SW480 (cell line): ENCODE data around the gene ALB.
A peak's percentile ranks its signal among the peaks of the same experiment; 100 is the strongest.

ENCODE experiments used
- DNase-seq: peaks from one replicate; pipeline ENCODE4 v3.0.0-alpha.2; 2016; ENCODE audit warnings: low spot score

The ALB gene

GRCh38 chr4:73432169-73433000 lies 28.3 kb downstream of the ALB start:
- DNase-seq, result no peak

DNA sequence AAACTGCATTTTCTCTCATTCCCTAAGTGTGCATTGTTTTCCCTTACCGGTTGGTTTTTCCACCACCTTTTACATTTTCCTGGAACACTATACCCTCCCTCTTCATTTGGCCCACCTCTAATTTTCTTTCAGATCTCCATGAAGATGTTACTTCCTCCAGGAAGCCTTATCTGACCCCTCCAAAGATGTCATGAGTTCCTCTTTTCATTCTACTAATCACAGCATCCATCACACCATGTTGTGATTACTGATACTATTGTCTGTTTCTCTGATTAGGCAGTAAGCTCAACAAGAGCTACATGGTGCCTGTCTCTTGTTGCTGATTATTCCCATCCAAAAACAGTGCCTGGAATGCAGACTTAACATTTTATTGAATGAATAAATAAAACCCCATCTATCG lies 29.1 kb downstream of the ALB start:
- no peak for DNase-seq

- DNase-seq, result peak; percentile 29
Measured at GRCh38 chr4:73434311-73434710, 30.2 kb downstream of the ALB start.

DNA sequence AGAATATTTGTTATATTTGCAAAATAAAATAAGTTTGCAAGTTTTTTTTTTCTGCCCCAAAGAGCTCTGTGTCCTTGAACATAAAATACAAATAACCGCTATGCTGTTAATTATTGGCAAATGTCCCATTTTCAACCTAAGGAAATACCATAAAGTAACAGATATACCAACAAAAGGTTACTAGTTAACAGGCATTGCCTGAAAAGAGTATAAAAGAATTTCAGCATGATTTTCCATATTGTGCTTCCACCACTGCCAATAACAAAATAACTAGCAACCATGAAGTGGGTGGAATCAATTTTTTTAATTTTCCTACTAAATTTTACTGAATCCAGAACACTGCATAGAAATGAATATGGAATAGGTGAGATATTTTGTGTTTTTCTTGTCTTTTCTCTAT lies 31.9 kb downstream of the ALB start, which contains the start of gene AFP:
AFP (plus strand) TSS at position 238 of the 400 bp plus-strand sequence; CDS start at position 280, 42 bp downstream.
- DNase-seq, result no peak

DNA sequence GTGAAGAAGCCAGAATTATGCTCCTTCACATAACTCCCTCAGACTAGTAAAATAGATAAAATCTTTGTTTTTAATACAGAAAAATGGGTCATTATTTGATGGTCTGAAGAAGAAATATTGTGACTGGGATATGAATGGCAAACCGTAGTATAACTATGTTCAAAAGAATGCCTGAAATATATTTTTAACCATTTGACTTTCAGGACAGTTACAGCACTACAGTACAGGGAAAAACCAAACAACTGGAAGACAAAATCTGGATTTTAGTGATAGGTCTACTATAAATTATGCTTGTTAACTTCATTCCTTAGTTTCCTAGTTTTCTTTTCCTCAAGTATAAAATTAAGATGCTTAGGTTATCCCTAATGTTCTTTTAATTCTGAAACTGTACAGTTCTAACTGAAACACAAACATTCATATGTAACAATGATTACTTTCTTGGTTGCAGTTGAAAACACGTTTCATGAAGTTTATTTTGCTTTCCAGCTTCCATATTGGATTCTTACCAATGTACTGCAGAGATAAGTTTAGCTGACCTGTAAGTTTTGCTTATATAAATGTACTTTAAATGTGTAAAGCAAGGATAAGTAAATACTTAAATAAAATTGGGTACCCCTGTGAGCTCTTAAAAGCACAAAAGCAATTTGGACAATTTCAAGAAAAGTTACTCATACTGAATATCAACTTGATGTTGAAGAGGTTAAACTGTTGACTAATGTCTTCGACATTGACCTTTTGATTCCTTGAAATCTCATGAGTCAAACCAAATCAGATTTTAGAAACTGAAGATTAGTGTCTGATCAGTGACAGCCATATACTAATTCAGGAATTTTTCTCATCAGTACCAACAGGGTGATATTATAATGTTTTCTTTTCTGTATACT lies 32.8 kb downstream of the ALB start:
- DNase-seq, result no peak

DNA sequence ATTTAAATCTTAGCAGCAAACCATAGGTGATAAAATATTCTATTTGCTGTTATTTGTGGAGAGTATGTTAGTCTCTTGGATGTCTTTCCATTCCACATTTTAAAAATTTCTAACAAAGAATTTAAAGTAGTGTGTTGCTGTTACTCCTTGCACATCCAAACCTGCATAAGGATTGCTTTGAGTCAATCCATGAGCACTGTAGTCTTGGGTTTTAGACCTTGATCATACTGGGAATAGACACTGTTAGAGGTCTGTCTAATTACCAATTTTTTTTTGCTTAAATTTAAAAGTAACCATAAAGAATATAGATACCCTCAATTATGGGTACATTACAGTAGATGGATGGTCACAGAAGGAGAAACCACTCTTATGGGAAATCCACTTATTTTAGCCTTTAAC lies 33.5 kb downstream of the ALB start:
- no peak for DNase-seq

GRCh38 chr4:73438048-73438447 lies 34.0 kb downstream of the ALB start:
- DNase-seq, result no peak

DNA sequence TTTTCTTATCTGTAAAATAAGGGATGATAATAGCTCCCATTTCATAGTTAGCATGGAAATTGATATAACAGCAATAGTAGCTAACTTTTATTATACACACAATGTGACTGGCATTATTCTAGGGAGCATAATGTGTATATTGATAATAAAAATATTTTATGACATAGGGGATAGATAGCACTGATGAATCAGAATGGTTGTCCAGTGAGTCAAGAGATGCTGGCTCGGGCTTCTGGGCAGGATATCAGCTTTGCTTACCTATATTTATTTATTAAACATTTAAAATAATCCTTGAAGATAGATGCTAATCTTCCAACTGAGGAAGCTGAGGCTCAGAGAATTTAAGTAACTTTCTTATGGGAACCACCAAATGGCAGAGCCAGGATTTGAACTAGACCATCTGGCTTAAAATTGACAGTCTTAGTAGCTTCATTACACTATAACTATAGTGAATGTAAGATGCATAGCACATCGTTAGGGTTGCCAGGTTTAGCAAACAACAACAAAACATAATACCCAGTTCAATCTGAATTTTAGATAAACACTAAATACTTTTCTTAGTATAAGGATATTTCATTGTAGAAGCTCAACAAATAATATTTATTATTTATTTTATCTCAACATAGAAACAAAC lies 34.6 kb downstream of the ALB start:
- no peak for DNase-seq

- DNase-seq, result no peak
Measured at GRCh38 chr4:73439445-73439844, 35.4 kb downstream of the ALB start.

GRCh38 chr4:73439991-73440390 lies 35.9 kb downstream of the ALB start:
- no peak for DNase-seq

DNA sequence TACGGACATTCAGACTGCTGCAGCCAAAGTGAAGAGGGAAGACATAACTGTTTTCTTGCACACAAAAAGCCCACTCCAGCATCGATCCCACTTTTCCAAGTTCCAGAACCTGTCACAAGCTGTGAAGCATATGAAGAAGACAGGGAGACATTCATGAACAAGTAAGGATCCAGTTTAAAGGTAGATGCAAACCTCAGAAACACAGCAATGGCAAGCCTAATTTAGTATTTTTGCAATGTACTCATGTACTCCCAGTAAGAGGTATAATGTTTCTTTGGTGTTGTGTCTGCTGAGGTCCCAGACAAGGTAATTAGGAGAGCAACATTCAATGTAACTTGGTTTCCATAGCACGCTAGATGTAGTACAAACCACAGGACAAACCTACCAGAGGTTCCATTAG lies 36.6 kb downstream of the ALB start:
- no peak for DNase-seq

GRCh38 chr4:73442275-73442674 lies 38.2 kb downstream of the ALB start:
- no peak for DNase-seq

- no peak for DNase-seq
Measured at GRCh38 chr4:73443224-73443623, 39.1 kb downstream of the ALB start.

DNA sequence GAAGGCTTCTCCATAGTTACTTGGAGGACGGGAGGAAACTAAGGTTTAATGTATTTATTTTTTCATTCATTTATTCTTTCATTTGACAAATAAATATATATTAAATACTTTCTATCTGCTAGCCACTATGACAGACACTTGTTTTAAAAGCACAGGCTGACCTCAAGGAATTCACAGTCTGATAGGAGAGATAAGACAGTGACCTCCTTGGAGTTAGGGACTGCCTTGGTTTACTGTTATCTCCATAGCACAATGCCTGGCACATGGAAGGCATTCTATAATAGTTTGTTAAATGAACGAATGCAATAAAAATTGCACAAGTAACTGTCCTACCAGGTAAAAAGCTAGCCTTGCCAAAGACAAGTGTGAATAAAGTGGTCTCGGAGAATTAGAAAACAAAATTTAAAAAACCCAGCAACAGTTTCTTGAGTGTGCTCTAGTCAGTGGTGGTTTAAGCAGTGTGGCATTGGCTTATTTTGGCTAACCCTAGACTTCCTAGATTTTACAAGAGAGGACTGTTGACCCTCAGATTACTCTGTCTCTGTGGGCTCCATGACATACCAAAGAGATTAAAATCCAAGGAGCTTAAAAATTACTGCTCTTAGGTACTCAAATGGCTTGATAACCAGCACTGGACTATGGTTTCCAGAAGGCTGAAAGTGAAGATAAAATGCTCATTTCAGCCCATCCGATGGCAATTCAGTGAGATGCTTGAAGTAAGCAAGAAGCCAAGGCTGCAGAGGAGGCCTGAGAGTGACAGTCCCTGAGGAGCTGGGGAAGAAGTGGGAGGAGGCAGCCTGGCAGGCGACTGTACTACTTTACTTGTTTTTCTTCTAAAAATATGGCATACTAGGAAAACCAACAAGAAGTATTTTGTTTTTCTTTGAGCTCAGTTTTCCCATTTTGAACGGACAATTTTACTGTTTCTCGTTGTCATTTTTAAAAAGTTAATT lies 41.6 kb downstream of the ALB start:
- DNase-seq, result no peak

GRCh38 chr4:73446336-73446938 lies 42.4 kb downstream of the ALB start:
- DNase-seq, result peak; percentile 75

- DNase-seq, result no peak
Measured at GRCh38 chr4:73447671-73448070, 43.6 kb downstream of the ALB start.

- DNase-seq, result no peak
Measured at GRCh38 chr4:73448448-73449203, 44.5 kb downstream of the ALB start.

DNA sequence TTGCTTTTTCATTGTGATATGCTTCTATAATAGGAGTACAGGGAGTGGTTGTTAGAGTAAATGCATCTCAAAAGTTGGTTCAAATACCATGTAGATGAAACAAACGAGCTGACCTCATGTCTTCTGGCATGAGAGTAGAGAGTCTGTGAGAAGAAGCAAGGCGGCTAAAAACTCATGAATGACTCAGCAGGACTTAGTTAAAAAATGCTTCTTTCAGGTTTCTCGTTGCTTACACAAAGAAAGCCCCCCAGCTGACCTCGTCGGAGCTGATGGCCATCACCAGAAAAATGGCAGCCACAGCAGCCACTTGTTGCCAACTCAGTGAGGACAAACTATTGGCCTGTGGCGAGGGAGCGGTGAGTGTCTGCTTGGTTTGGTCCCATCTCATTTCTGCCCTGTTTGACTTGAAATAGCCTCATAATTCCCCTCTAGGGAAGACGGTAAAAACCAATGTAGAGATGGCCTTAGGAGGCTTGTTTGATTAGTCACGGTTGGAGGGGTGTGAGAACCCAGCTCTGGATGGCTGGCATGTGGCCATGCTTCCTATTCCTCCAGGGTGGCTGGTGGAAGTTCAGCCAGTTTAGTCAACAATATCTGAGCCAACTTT lies 46.4 kb downstream of the ALB start:
- no peak for DNase-seq

DNA sequence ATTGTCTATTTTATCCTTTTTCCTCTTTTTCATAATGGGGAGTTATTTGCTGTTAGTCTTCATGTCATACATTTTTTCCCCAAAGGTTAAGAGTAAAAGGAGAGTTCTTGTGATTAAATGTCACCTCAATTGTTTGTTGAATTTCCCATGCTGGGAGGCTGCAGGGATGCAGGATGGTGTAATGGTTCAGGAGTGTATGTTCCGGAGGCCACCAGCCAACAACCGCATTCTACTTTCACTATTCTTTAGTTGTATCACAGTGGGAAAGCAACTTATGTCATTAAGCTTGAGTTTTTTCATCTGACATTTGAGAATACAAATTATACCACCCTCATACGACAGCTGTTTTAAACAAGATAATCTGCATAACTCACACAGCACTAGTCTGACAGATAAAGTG lies 47.3 kb downstream of the ALB start:
- DNase-seq, result no peak
